HG03103 (cell line): ENCODE measurements around the gene C11orf87.

ENCODE experiments used
- ATAC-seq: cut with Tn5 transposase; IDR thresholded peaks from one replicate; pipeline ENCODE4 v1.9.1; 2021; ENCODE audit warnings: low read depth; ENCODE audit not compliant: unreplicated experiment

C11orf87 gene

GRCh38 chr11:109435121-109435742 is 13.2 kb downstream of the C11orf87 start:
- no peak for ATAC-seq

GRCh38 chr11:109439684-109440083 is 17.7 kb downstream of the C11orf87 start:
- no peak for ATAC-seq

- no peak for ATAC-seq
These were observed 21.1 kb downstream of the C11orf87 start for GRCh38 chr11:109443052-109443451.

GRCh38 chr11:109454857-109455256 is 32.9 kb downstream of the C11orf87 start:
- ATAC-seq, result no peak
